ENCODE data around the gene HOGA1.
"Not testable (repeated sequence)": the region's sequence is repeated elsewhere in the genome, so short reads cannot be mapped to it uniquely, and the experiment has no call there.

Gene HOGA1

GRCh38 chr10:97618733-97619132 lies 34.5 kb downstream of the HOGA1 start:
- H3K4me3 Mint-ChIP-seq: no peak overlapping the region
- ATAC-seq (replicated peaks; ENCODE audit: extremely low read depth, poor library complexity, severe bottlenecking) (no peak), DNase-seq (ENCODE audit: low spot score in 2 of 2) (no peak)
- no peaks in the 10 kb centered on the region for H3K4me1 Mint-ChIP-seq
- no peaks in the 10 kb centered on the region for H3K36me3 Mint-ChIP-seq (ENCODE audit: insufficient read depth)
- no peak overlapping the region for H3K27ac Mint-ChIP-seq (ENCODE audit: low read depth)
- no peaks in the 10 kb centered on the region for H3K9me3 Mint-ChIP-seq
- H3K27me3 Mint-ChIP-seq: no peaks in the 10 kb centered on the region

GRCh38 chr10:97623277-97623676 lies 39.1 kb downstream of the HOGA1 start:
- Mint-ChIP-seq H3K36me3 (ENCODE audit: insufficient read depth) (no peaks in the 10 kb centered on the region), H3K4me1 (no peaks in the 10 kb centered on the region), H3K4me3 (no peak overlapping the region), H3K9me3 (no peaks in the 10 kb centered on the region), H3K27ac (ENCODE audit: low read depth) (no peak overlapping the region), H3K27me3 (no peaks in the 10 kb centered on the region)
- ATAC-seq (replicated peaks; ENCODE audit: extremely low read depth, poor library complexity, severe bottlenecking) (no peak), DNase-seq (ENCODE audit: low spot score in 2 of 2) (no peak)

GRCh38 chr10:97627731-97628130 lies 43.5 kb downstream of the HOGA1 start:
- DNase-seq (ENCODE audit: low spot score in 2 of 2): no peak
- ATAC-seq (replicated peaks; ENCODE audit: extremely low read depth, poor library complexity, severe bottlenecking): no peak
- Mint-ChIP-seq H3K36me3 (ENCODE audit: insufficient read depth) (no peaks in the 10 kb centered on the region), H3K27me3 (no peaks in the 10 kb centered on the region), H3K4me1 (no peaks in the 10 kb centered on the region), H3K4me3 (no peak overlapping the region), H3K9me3 (no peaks in the 10 kb centered on the region), H3K27ac (ENCODE audit: low read depth) (no peak overlapping the region)

GRCh38 chr10:97628228-97628627 lies 44.0 kb downstream of the HOGA1 start:
- no peaks in the 10 kb centered on the region for H3K27me3 Mint-ChIP-seq
- no peak overlapping the region for H3K4me3 Mint-ChIP-seq
- DNase-seq (ENCODE audit: low spot score in 2 of 2) (no peak), ATAC-seq (replicated peaks; ENCODE audit: extremely low read depth, poor library complexity, severe bottlenecking) (no peak)
- H3K36me3 Mint-ChIP-seq (ENCODE audit: insufficient read depth): peaks cover 1% of the 10 kb centered on the region
- no peaks in the 10 kb centered on the region for H3K9me3 Mint-ChIP-seq
- H3K27ac Mint-ChIP-seq (ENCODE audit: low read depth): no peak overlapping the region
- H3K4me1 Mint-ChIP-seq: peaks cover 3% of the 10 kb centered on the region

- ATAC-seq (replicated peaks; ENCODE audit: extremely low read depth, poor library complexity, severe bottlenecking): no peak
- no peaks in the 10 kb centered on the region for H3K9me3 Mint-ChIP-seq
- DNase-seq (ENCODE audit: low spot score in 2 of 2): no peak
- H3K4me1 Mint-ChIP-seq: peaks cover 7% of the 10 kb centered on the region
- peaks cover 7% of the 10 kb centered on the region for H3K36me3 Mint-ChIP-seq (ENCODE audit: insufficient read depth)
- H3K4me3 Mint-ChIP-seq: no peak overlapping the region
- no peak overlapping the region for H3K27ac Mint-ChIP-seq (ENCODE audit: low read depth)
- H3K27me3 Mint-ChIP-seq: no peaks in the 10 kb centered on the region
Measured at GRCh38 chr10:97629289-97629688, 45.1 kb downstream of the HOGA1 start.

- H3K27ac Mint-ChIP-seq (ENCODE audit: low read depth): no peak overlapping the region
- no peaks in the 10 kb centered on the region for H3K27me3 Mint-ChIP-seq
- no peaks in the 10 kb centered on the region for H3K9me3 Mint-ChIP-seq
- H3K4me3 Mint-ChIP-seq: no peak overlapping the region
- DNase-seq (ENCODE audit: low spot score in 2 of 2) (no peak), ATAC-seq (replicated peaks; ENCODE audit: extremely low read depth, poor library complexity, severe bottlenecking) (no peak)
- peaks cover 7% of the 10 kb centered on the region for H3K36me3 Mint-ChIP-seq (ENCODE audit: insufficient read depth)
- H3K4me1 Mint-ChIP-seq: peaks cover 7% of the 10 kb centered on the region
Measured at GRCh38 chr10:97631098-97631497, 46.9 kb downstream of the HOGA1 start.

GRCh38 chr10:97632949-97633884 lies 49.0 kb downstream of the HOGA1 start, which contains the start of gene MORN4:
Gene MORN4 (minus strand): TSS chr10:97633500. CDS start chr10:97619653, 13,847 bp downstream.
- H3K27ac Mint-ChIP-seq (ENCODE audit: low read depth): peak within 1 kb of the TSS; percentile 62
- no peaks in the 10 kb centered on the region for H3K27me3 Mint-ChIP-seq
- peak; percentile 100 for ATAC-seq (replicated peaks; ENCODE audit: extremely low read depth, poor library complexity, severe bottlenecking)
- peak within 1 kb of the TSS; percentile 87 for H3K4me3 Mint-ChIP-seq
- DNase-seq (ENCODE audit: low spot score in 2 of 2): peak; percentile 83 to 84
- H3K9me3 Mint-ChIP-seq: no peaks in the 10 kb centered on the region
- peaks cover 7% of the 10 kb centered on the region for H3K4me1 Mint-ChIP-seq
- peaks cover 7% of the 10 kb centered on the region for H3K36me3 Mint-ChIP-seq (ENCODE audit: insufficient read depth)

GRCh38 chr10:97633921-97634320 lies 49.7 kb downstream of the HOGA1 start:
- DNase-seq (ENCODE audit: low spot score in 2 of 2): no peak
- peaks cover 7% of the 10 kb centered on the region for H3K36me3 Mint-ChIP-seq (ENCODE audit: insufficient read depth)
- peak overlapping the region; percentile 87 for H3K4me3 Mint-ChIP-seq
- H3K27me3 Mint-ChIP-seq: no peaks in the 10 kb centered on the region
- no peaks in the 10 kb centered on the region for H3K9me3 Mint-ChIP-seq
- H3K4me1 Mint-ChIP-seq: peaks cover 7% of the 10 kb centered on the region
- no peak overlapping the region for H3K27ac Mint-ChIP-seq (ENCODE audit: low read depth)
- ATAC-seq (replicated peaks; ENCODE audit: extremely low read depth, poor library complexity, severe bottlenecking): no peak

- H3K27me3 Mint-ChIP-seq: no peaks in the 10 kb centered on the region
- peaks cover 12% of the 10 kb centered on the region for H3K4me1 Mint-ChIP-seq
- no peak overlapping the region for H3K4me3 Mint-ChIP-seq
- peaks cover 10% of the 10 kb centered on the region for H3K36me3 Mint-ChIP-seq (ENCODE audit: insufficient read depth)
- H3K27ac Mint-ChIP-seq (ENCODE audit: low read depth): no peak overlapping the region
- no peaks in the 10 kb centered on the region for H3K9me3 Mint-ChIP-seq
- DNase-seq (ENCODE audit: low spot score in 2 of 2) (no peak), ATAC-seq (replicated peaks; ENCODE audit: extremely low read depth, poor library complexity, severe bottlenecking) (no peak)
Measured at GRCh38 chr10:97635577-97635976, 51.4 kb downstream of the HOGA1 start.

GRCh38 chr10:97639090-97639489 lies 54.9 kb downstream of the HOGA1 start:
- H3K27me3 Mint-ChIP-seq; DNase-seq (ENCODE audit: low spot score in 2 of 2); ATAC-seq (replicated peaks; ENCODE audit: extremely low read depth, poor library complexity, severe bottlenecking); H3K4me3 Mint-ChIP-seq; H3K27ac Mint-ChIP-seq (ENCODE audit: low read depth); H3K9me3 Mint-ChIP-seq; H3K36me3 Mint-ChIP-seq (ENCODE audit: insufficient read depth): not testable (repeated sequence)
- H3K4me1 Mint-ChIP-seq: peaks cover 23% of the 10 kb centered on the region

- ATAC-seq (replicated peaks; ENCODE audit: extremely low read depth, poor library complexity, severe bottlenecking): peak; percentile 99
- Mint-ChIP-seq H3K36me3 (ENCODE audit: insufficient read depth) (peaks cover 8% of the 10 kb centered on the region), H3K4me3 (peak within 1 kb of the TSS; percentile 74), H3K27ac (ENCODE audit: low read depth) (peak within 1 kb of the TSS; percentile 75), H3K4me1 (peaks cover 23% of the 10 kb centered on the region), H3K9me3 (no peaks in the 10 kb centered on the region), H3K27me3 (no peaks in the 10 kb centered on the region)
- DNase-seq (ENCODE audit: low spot score in 2 of 2): peak; percentile 92 to 98
Measured at GRCh38 chr10:97640174-97640867, 56.1 kb downstream of the HOGA1 start, which contains the start of gene PI4K2A. Gene PI4K2A (plus strand): TSS chr10:97640671. CDS start chr10:97640743, 72 bp downstream.

GRCh38 chr10:97640868-97641811 lies 57.0 kb downstream of the HOGA1 start:
- Mint-ChIP-seq H3K27me3 (no peaks in the 10 kb centered on the region), H3K27ac (ENCODE audit: low read depth) (peak overlapping the region; percentile 75), H3K4me3 (peak overlapping the region; percentile 74)

More at GRCh38 chr10:97640868-97641811, 57.0 kb downstream of the HOGA1 start:
- H3K36me3 Mint-ChIP-seq (ENCODE audit: insufficient read depth): peaks cover 8% of the 10 kb centered on the region
- peaks cover 23% of the 10 kb centered on the region for H3K4me1 Mint-ChIP-seq
- no peaks in the 10 kb centered on the region for H3K9me3 Mint-ChIP-seq
- DNase-seq (ENCODE audit: low spot score in 2 of 2): no peak
- ATAC-seq (replicated peaks; ENCODE audit: extremely low read depth, poor library complexity, severe bottlenecking): peak; percentile 5
